ENCODE measurements around the gene GALNT14.
"Not testable (repeated sequence)": the region's sequence is repeated elsewhere in the genome, so short reads cannot be mapped to it uniquely, and the experiment has no call there.

The GALNT14 gene

GRCh38 chr2:31138037-31138962 lies at the start of gene GALNT14:
GALNT14 (minus strand) TSS chr2:31138440; CDS start chr2:31138086, 354 bp downstream.
- H3K4me3 ChIP-seq (ENCODE audit: low read depth, low read length) = peak within 1 kb of the TSS; percentile 18; the same call in 1 of the 2 replicates
- peak; percentile 21 for TF ChIP-seq CTCF (IDR thresholded peaks at IDR 0.05; ENCODE audit: insufficient read depth, low read depth, low read length, missing control alignments)

GRCh38 chr2:31187166-31187565 lies 48.9 kb upstream of the GALNT14 start:
- H3K4me3 ChIP-seq (ENCODE audit: low read depth, low read length) = no peak overlapping the region
- DNase-seq (ENCODE audit: low read depth) = no peak
- TF ChIP-seq CTCF (IDR thresholded peaks at IDR 0.05; ENCODE audit: insufficient read depth, low read depth, low read length, missing control alignments) = no peak

More at GRCh38 chr2:31138037-31138962, at the start of gene GALNT14:
- DNase-seq (ENCODE audit: low read depth) = peak; percentile 35

- H3K4me3 ChIP-seq (ENCODE audit: low read depth, low read length); DNase-seq (ENCODE audit: low read depth): not testable (repeated sequence)
These were observed 45.7 kb upstream of the GALNT14 start for GRCh38 chr2:31183973-31184372.

GRCh38 chr2:31176742-31177141 lies 38.5 kb upstream of the GALNT14 start:
- H3K4me3 ChIP-seq (ENCODE audit: low read depth, low read length) = no peak overlapping the region
- TF ChIP-seq CTCF (IDR thresholded peaks at IDR 0.05; ENCODE audit: insufficient read depth, low read depth, low read length, missing control alignments) = no peak
- DNase-seq (ENCODE audit: low read depth) = no peak

GRCh38 chr2:31171142-31171541 lies 32.9 kb upstream of the GALNT14 start:
- DNase-seq (ENCODE audit: low read depth) = no peak
- no peak overlapping the region for H3K4me3 ChIP-seq (ENCODE audit: low read depth, low read length)
- no peak for TF ChIP-seq CTCF (IDR thresholded peaks at IDR 0.05; ENCODE audit: insufficient read depth, low read depth, low read length, missing control alignments)

- peak; percentile 76 for DNase-seq (ENCODE audit: low read depth)
- TF ChIP-seq CTCF (IDR thresholded peaks at IDR 0.05; ENCODE audit: insufficient read depth, low read depth, low read length, missing control alignments) = peak; percentile 94
- no peak overlapping the region for H3K4me3 ChIP-seq (ENCODE audit: low read depth, low read length)
These were observed 31.9 kb upstream of the GALNT14 start for GRCh38 chr2:31170071-31170698.

GRCh38 chr2:31168291-31168690 lies 30.1 kb upstream of the GALNT14 start:
- no peak for TF ChIP-seq CTCF (IDR thresholded peaks at IDR 0.05; ENCODE audit: insufficient read depth, low read depth, low read length, missing control alignments)
- DNase-seq (ENCODE audit: low read depth) = no peak
- no peak overlapping the region for H3K4me3 ChIP-seq (ENCODE audit: low read depth, low read length)
